Osteocyte (in vitro differentiated cells): ENCODE data around the gene ZDHHC24. TPM values are rescaled to one million over a fixed set of nuclear protein-coding genes. Genes with fewer than 3 reads are reported as not detected.
"Not testable (repeated sequence)": the region's sequence is repeated elsewhere in the genome, so short reads cannot be mapped to it uniquely, and the experiment has no call there.

Experiments
- DNase-seq: peaks from one replicate; pipeline ENCODE4 v3.0.0; 2021; ENCODE audit warnings: mixed read lengths; ENCODE audit not compliant: unreplicated experiment; ENCODE audit errors: extremely low spot score
- H3K27ac Mint-ChIP-seq: one replicate; pipeline ENCODE4 v1.8.0; 2021; ENCODE audit warnings: mild to moderate bottlenecking, mixed read lengths; ENCODE audit not compliant: unreplicated experiment
- H3K27me3 Mint-ChIP-seq: one replicate; pipeline ENCODE4 v1.8.0; 2021; ENCODE audit warnings: mixed read lengths; ENCODE audit not compliant: unreplicated experiment
- H3K36me3 Mint-ChIP-seq: one replicate; pipeline ENCODE4 v1.8.0; 2021; ENCODE audit warnings: mixed read lengths; ENCODE audit not compliant: unreplicated experiment
- H3K4me1 Mint-ChIP-seq: one replicate; pipeline ENCODE4 v1.8.0; 2021; ENCODE audit warnings: mixed read lengths; ENCODE audit not compliant: unreplicated experiment
- H3K4me3 Mint-ChIP-seq: one replicate; pipeline ENCODE4 v1.8.0; 2021; ENCODE audit warnings: mild to moderate bottlenecking, moderate library complexity, mixed read lengths; ENCODE audit not compliant: unreplicated experiment
- H3K9me3 Mint-ChIP-seq: one replicate; pipeline ENCODE4 v1.8.0; 2021; ENCODE audit warnings: mixed read lengths; ENCODE audit not compliant: unreplicated experiment
- CTCF ChIP-seq: fragments of 200-600 bp; sonication (generic); IDR thresholded peaks from 2 replicates; pipeline ENCODE4 v1.5.0; 2021; ENCODE audit warnings: antibody characterized with exemption, mild to moderate bottlenecking, moderate library complexity
- total RNA-seq: library from RNA; stranded (reverse); gene quantifications from 2 replicates; pipeline ENCODE4 v1.2.1, GENCODE V29; 2021

Gene ZDHHC24
- total RNA-seq, 1 donor from 2014 or later, result 16.6 TPM

- Mint-ChIP-seq H3K4me3 (no peak overlapping the region), H3K27me3 (no peaks in the 10 kb centered on the region), H3K27ac (no peak overlapping the region), H3K4me1 (peaks cover 22% of the 10 kb centered on the region), H3K36me3 (peaks cover 16% of the 10 kb centered on the region), H3K9me3 (no peaks in the 10 kb centered on the region)
- no peak for DNase-seq
- TF ChIP-seq CTCF, result no peak
Measured at GRCh38 chr11:66543263-66544107, 2.4 kb downstream of the ZDHHC24 start.

- Mint-ChIP-seq H3K27me3 (no peaks in the 10 kb centered on the region), H3K36me3 (peaks cover 17% of the 10 kb centered on the region), H3K4me3 (no peak overlapping the region), H3K9me3 (no peaks in the 10 kb centered on the region), H3K4me1 (peaks cover 19% of the 10 kb centered on the region), H3K27ac (no peak overlapping the region)
- TF ChIP-seq CTCF, result no peak
- no peak for DNase-seq
Measured at GRCh38 chr11:66542362-66542761, 3.5 kb downstream of the ZDHHC24 start.

- H3K36me3 Mint-ChIP-seq, result peaks cover 19% of the 10 kb centered on the region
- DNase-seq, result no peak
- no peaks in the 10 kb centered on the region for H3K9me3 Mint-ChIP-seq
- TF ChIP-seq CTCF, result no peak
- H3K27me3 Mint-ChIP-seq, result no peaks in the 10 kb centered on the region
- no peak overlapping the region for H3K27ac Mint-ChIP-seq
- no peak overlapping the region for H3K4me3 Mint-ChIP-seq
- H3K4me1 Mint-ChIP-seq, result peaks cover 15% of the 10 kb centered on the region
Measured at GRCh38 chr11:66541892-66542291, 4.0 kb downstream of the ZDHHC24 start.

GRCh38 chr11:66540598-66540997, 5.2 kb downstream of the ZDHHC24 start:
- H3K36me3 Mint-ChIP-seq, result peaks cover 22% of the 10 kb centered on the region
- DNase-seq, H3K27me3 Mint-ChIP-seq, H3K9me3 Mint-ChIP-seq, H3K4me3 Mint-ChIP-seq, H3K27ac Mint-ChIP-seq, H3K4me1 Mint-ChIP-seq: not testable (repeated sequence)

- Mint-ChIP-seq H3K36me3 (peaks cover 24% of the 10 kb centered on the region), H3K4me1 (peaks cover 5% of the 10 kb centered on the region), H3K27me3 (no peaks in the 10 kb centered on the region), H3K4me3 (no peak overlapping the region), H3K9me3 (no peaks in the 10 kb centered on the region), H3K27ac (no peak overlapping the region)
- DNase-seq, result no peak
- TF ChIP-seq CTCF, result no peak
Measured at GRCh38 chr11:66539870-66540213, 6.0 kb downstream of the ZDHHC24 start.
